Pancreas (tissue), 10 donors: Measurements from ENCODE around the gene KLHL5. TPM values are rescaled to one million over a fixed set of nuclear protein-coding genes. Genes with fewer than 3 reads are reported as not detected.

Experiments used
- ATAC-seq, 4 donors: fragments of 200-7000 bp; cut with Tn5 transposase; one replicate each; pipeline versions ENCODE4 v1.8.0 to v1.9.1; 2020; ENCODE audit warnings: mild to moderate bottlenecking in 4 of 4, moderate library complexity in 4 of 4
- DNase-seq, 6 donors: peaks; one replicate each; pipeline ENCODE4 v3.0.0-alpha.2; 2020
- FAIRE-seq: peaks from 2 replicates; lab custom pipeline; 2012; peaks lifted over from hg19 to GRCh38; lab: Jason Lieb, UNC
- H3K27ac ChIP-seq, 4 donors: fragments of 200-600 bp; sonication (generic); 1 replicate in 3 of 4; 2 replicates in 1 of 4; pipeline versions ENCODE4 v1.5.0 to v1.8.0; 2020
- H3K27me3 ChIP-seq, 4 donors: fragments of 200-600 bp; one replicate each; pipeline ENCODE4 v1.8.0; 2021
- H3K36me3 ChIP-seq, 3 donors: fragments of 200-600 bp; sonication (generic) in 1 of 3; one replicate each; pipeline versions ENCODE4 v1.5.0 to v1.8.0; 2020 to 2021
- H3K4me1 ChIP-seq, 3 donors: fragments of 200-600 bp; one replicate each; pipeline ENCODE4 v1.8.0; 2021
- H3K4me3 ChIP-seq, 4 donors: fragments of 200-600 bp; sonication (generic) in 2 of 4; one replicate each; pipeline versions ENCODE4 v1.5.0 to v1.8.0; 2020 to 2021
- H3K9me3 ChIP-seq, 4 donors: fragments of 200-600 bp; one replicate each; pipeline ENCODE4 v1.8.0; 2021
- CTCF ChIP-seq, 4 donors: fragments of 200-600 bp; sonication (generic) in 3 of 4; IDR thresholded peaks; one replicate each; pipeline versions ENCODE4 v1.5.0 to v1.8.0; 2021; ENCODE audit warnings: antibody characterized with exemption in 4 of 4
- WGBS, 2 donors: extraction: QIAGEN DNeasy Blood & Tissue Kit; methylation state at CpG; one replicate each; pipeline ENCODE4 v1.1.7; 2013; 5-methylcytosine and 5-hydroxymethylcytosine counted together
- intact Hi-C, 3 donors: fragments of 100-400 bp; cut with DNase I; formaldehyde crosslinking; loops; one replicate each; pipeline versions ENCODE4 v1.11.1 to v1.14.2; 2022
- polyA plus RNA-seq, 2 donors: library from polyadenylated mRNA; stranded (reverse); fragments of 200-250 nt; gene quantifications; one replicate each; pipeline ENCODE4 v1.2.3, GENCODE V29; 2013
- total RNA-seq, 6 donors: library from RNA; stranded (reverse); fragmentation: NEBNext Ultra II Directional in 4 of 6; extraction: Animal tissue kit (Norgen Biotek cat#: 25700) in 4 of 6; gene quantifications; one replicate each; pipeline versions ENCODE4 v1.2.1 to v1.2.4, GENCODE V29; 2021 to 2023
- donor health status: healthy with polysubstance abuse.
- donor health status: DM: no; HTN: no; CAD: no; lungs with moderate emphysema.
- donor health status: DM: no; HTN: no; CAD: no.
- donor health status: control.
- donor health status: control.
- donor health status: Bipolar disorder and iron deficiency.
- donor health status: DM: yes; HTN: yes; CAD: no.
- donor health status: DM: no; HTN: no; CAD: no.
- donor health status: DM: no; HTN: no; CAD: no.
- donor health status: DM: yes; HTN: yes; CAD: no.

Gene KLHL5
- total and polyA plus RNA-seq, 8 donors = 5.3 to 34.6 (median 9.3) TPM

- Histone ChIP-seq H3K27ac (peak overlapping the region in 2 of 4 donors; percentile 43 to 54), H3K27me3 (no peaks in the 10 kb centered on the region), H3K4me1 (peaks cover 0 to 7% (median 0%) of the 10 kb centered on the region in 3 donors), H3K4me3 (no peak overlapping the region), H3K36me3 (no peaks in the 10 kb centered on the region), H3K9me3 (no peaks in the 10 kb centered on the region)
- no peak for TF ChIP-seq CTCF (IDR thresholded peaks at IDR 0.05)
- peak in 3 of 4 donors; percentile 12 to 59 (median 46) for ATAC-seq
- WGBS, 2 donors = 65 to 85% methylated on average over 4 of the region's 4 CpGs
- intact Hi-C loops = no loop called here
- no peak for DNase-seq
- FAIRE-seq = no peak
Measured at GRCh38 chr4:39037491-39037825, 24.6 kb upstream of the KLHL5 start.

GRCh38 chr4:39037941-39038340 is 24.1 kb upstream of the KLHL5 start:
- 57 to 62% methylated on average over 3 of the region's 3 CpGs for WGBS, 2 donors
- H3K4me1 ChIP-seq = peaks cover 0 to 3% (median 0%) of the 10 kb centered on the region in 3 donors
- H3K27me3 ChIP-seq = no peaks in the 10 kb centered on the region
- no peaks in the 10 kb centered on the region for H3K9me3 ChIP-seq
- DNase-seq (no peak), ATAC-seq (no peak), FAIRE-seq (no peak)
- H3K36me3 ChIP-seq = no peaks in the 10 kb centered on the region
- TF ChIP-seq CTCF (IDR thresholded peaks at IDR 0.05) = no peak
- peak overlapping the region in 2 of 4 donors; percentile 43 to 54 for H3K27ac ChIP-seq
- H3K4me3 ChIP-seq = no peak overlapping the region
- intact Hi-C loops = no loop called here

- intact Hi-C loops = no loop called here
- Histone ChIP-seq H3K4me3 (no peak overlapping the region), H3K27me3 (no peaks in the 10 kb centered on the region), H3K9me3 (no peaks in the 10 kb centered on the region), H3K4me1 (no peaks in the 10 kb centered on the region), H3K36me3 (no peaks in the 10 kb centered on the region), H3K27ac (no peak overlapping the region)
- no peak for ATAC-seq
- FAIRE-seq = no peak
- no peak for DNase-seq
- 87% methylated on average over 3 of the region's 3 CpGs for WGBS, 2 donors
- TF ChIP-seq CTCF (IDR thresholded peaks at IDR 0.05) = no peak
Measured at GRCh38 chr4:39039108-39039507, 22.9 kb upstream of the KLHL5 start.

- Histone ChIP-seq H3K4me1 (peaks cover 0 to 11% (median 0%) of the 10 kb centered on the region in 3 donors), H3K9me3 (no peaks in the 10 kb centered on the region), H3K27ac (peak overlapping the region; percentile 37 to 91 (median 85)), H3K36me3 (no peaks in the 10 kb centered on the region), H3K27me3 (no peaks in the 10 kb centered on the region), H3K4me3 (no peak overlapping the region)
- TF ChIP-seq CTCF (IDR thresholded peaks at IDR 0.05) = no peak
- DNase-seq (no peak), ATAC-seq (no peak), FAIRE-seq (no peak)
- intact Hi-C loops = no loop called here
- WGBS, 2 donors = 71 to 89% methylated on average over 1 of the region's 1 CpG
Measured at GRCh38 chr4:39042366-39042765, 19.7 kb upstream of the KLHL5 start.

- no peaks in the 10 kb centered on the region for H3K27me3 ChIP-seq
- FAIRE-seq = no peak
- no peaks in the 10 kb centered on the region for H3K36me3 ChIP-seq
- WGBS, 2 donors = 47 to 53% methylated on average over 10 of the region's 10 CpGs
- TF ChIP-seq CTCF (IDR thresholded peaks at IDR 0.05) = no peak
- H3K9me3 ChIP-seq = no peaks in the 10 kb centered on the region
- DNase-seq = no peak
- ATAC-seq = no peak
- no peak overlapping the region for H3K4me3 ChIP-seq
- H3K27ac ChIP-seq = peak overlapping the region; percentile 37 to 91 (median 85)
- intact Hi-C loops = no loop called here
- H3K4me1 ChIP-seq = peaks cover 0 to 11% (median 0%) of the 10 kb centered on the region in 3 donors
Measured at GRCh38 chr4:39043058-39043860, 18.8 kb upstream of the KLHL5 start.
